Fibroblast of lung (primary cell): ENCODE measurements around the gene FRMPD2.

ENCODE experiments used
- CTCF ChIP-seq, 2 donors: IDR thresholded peaks in 1 of 2; conservative IDR thresholded peaks in 1 of 2; 1 replicate in 1 of 2; 2 replicates in 1 of 2; pipeline ENCODE4 v1.5.1; 2011 to 2012; ENCODE audit warnings: low read length in 2 of 2, control low read depth in 1 of 2, inconsistent platforms in 1 of 2, low read depth in 1 of 2, mild to moderate bottlenecking in 1 of 2
- EZH2 ChIP-seq: IDR thresholded peaks from 2 replicates; pipeline ENCODE4 v1.5.1; 2012; ENCODE audit warnings: low read length, control low read depth, mild to moderate bottlenecking; ENCODE audit errors: missing control alignments

- no peak for TF ChIP-seq CTCF (conservative IDR thresholded peaks at IDR 0.05 in 1 of 2, IDR thresholded peaks at IDR 0.05 in 1 of 2; ENCODE audit: low read depth in 1 of 2, low read length in 2 of 2)
- no peak for TF ChIP-seq EZH2
These were observed 79.7 kb downstream of the FRMPD2 start for GRCh38 chr10:48194830-48195229.
